Measurements from ENCODE around the gene ARHGEF38.

Gene ARHGEF38

GRCh38 chr4:105551965-105552746 lies at the start of gene ARHGEF38:
Gene ARHGEF38, plus strand, starts transcription at chr4:105552620. Its CDS starts 146 bp downstream, at chr4:105552766.
- in situ Hi-C loops (cut with MboI; ENCODE audit: low pct_unique_long_range_greater_than_20kb, low sequenced_read_pairs, unreplicated experiment): no loop called here
- TF ChIP-seq CTCF (IDR thresholded peaks at IDR 0.05; ENCODE audit: extremely low read depth, insufficient read depth, missing control alignments): no peak

GRCh38 chr4:105503484-105503883 lies 48.9 kb upstream of the ARHGEF38 start:
- no peak for TF ChIP-seq CTCF (IDR thresholded peaks at IDR 0.05; ENCODE audit: extremely low read depth, insufficient read depth, missing control alignments)
- in situ Hi-C loops (cut with MboI; ENCODE audit: low pct_unique_long_range_greater_than_20kb, low sequenced_read_pairs, unreplicated experiment): no loop called here
- DNase-seq (ENCODE audit: low spot score): no peak

More at GRCh38 chr4:105551965-105552746, at the start of gene ARHGEF38:
- DNase-seq (ENCODE audit: low spot score): no peak

DNA sequence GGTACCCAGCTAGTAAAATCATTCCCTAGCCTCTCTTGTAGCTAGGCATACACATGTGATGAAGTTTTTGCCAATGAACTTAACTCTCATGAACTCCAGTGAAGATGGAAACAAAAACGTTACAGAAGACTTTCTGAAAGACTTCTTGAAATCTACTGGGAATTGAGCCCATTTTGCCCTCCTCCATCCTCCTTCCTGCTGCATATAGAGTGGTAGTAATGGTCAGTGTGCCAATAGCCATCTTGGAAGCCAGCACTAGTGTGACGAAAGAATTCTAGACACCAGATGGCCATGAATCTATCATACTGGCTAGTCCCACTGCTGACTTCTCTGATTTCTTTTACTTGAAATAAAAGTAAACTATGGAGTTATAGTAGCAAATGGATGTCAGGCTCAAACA lies 47.7 kb upstream of the ARHGEF38 start:
- TF ChIP-seq CTCF (IDR thresholded peaks at IDR 0.05; ENCODE audit: extremely low read depth, insufficient read depth, missing control alignments): no peak
- DNase-seq (ENCODE audit: low spot score): no peak
- in situ Hi-C loops (cut with MboI; ENCODE audit: low pct_unique_long_range_greater_than_20kb, low sequenced_read_pairs, unreplicated experiment): no loop called here

DNA sequence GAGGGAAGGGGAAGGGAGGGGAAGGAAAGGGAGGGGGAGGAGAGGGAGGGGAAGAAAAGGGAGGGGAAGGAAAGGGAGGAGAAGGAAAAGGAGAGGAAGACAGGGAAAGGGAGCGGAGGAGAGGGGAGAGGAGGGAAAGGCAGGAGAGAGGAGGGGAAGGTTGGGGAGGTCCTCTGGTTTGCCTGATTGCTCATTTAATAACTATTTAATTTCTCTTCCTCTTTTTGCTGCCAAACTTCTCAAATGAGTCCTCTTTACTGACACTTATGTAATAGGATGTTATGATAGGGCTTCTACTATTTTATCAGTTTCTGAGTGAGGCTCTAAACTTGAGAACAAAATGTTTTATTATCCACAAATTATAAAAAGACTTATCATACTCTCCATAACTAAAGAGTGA lies 43.1 kb upstream of the ARHGEF38 start:
- peak; percentile 48 for DNase-seq (ENCODE audit: low spot score)
- no peak for TF ChIP-seq CTCF (IDR thresholded peaks at IDR 0.05; ENCODE audit: extremely low read depth, insufficient read depth, missing control alignments)
- in situ Hi-C loops (cut with MboI; ENCODE audit: low pct_unique_long_range_greater_than_20kb, low sequenced_read_pairs, unreplicated experiment): no loop called here

- in situ Hi-C loops (cut with MboI; ENCODE audit: low pct_unique_long_range_greater_than_20kb, low sequenced_read_pairs, unreplicated experiment): no loop called here
- no peak for TF ChIP-seq CTCF (IDR thresholded peaks at IDR 0.05; ENCODE audit: extremely low read depth, insufficient read depth, missing control alignments)
- DNase-seq (ENCODE audit: low spot score): no peak
Observed at GRCh38 chr4:105509714-105510113, 42.7 kb upstream of the ARHGEF38 start.

- no peak for DNase-seq (ENCODE audit: low spot score)
- in situ Hi-C loops (cut with MboI; ENCODE audit: low pct_unique_long_range_greater_than_20kb, low sequenced_read_pairs, unreplicated experiment): no loop called here
- no peak for TF ChIP-seq CTCF (IDR thresholded peaks at IDR 0.05; ENCODE audit: extremely low read depth, insufficient read depth, missing control alignments)
Observed at GRCh38 chr4:105510245-105510644, 42.2 kb upstream of the ARHGEF38 start.

All from GM13977 (cell line).